ENCODE results near the gene PIK3C2G. TPM values are rescaled to one million over a fixed set of nuclear protein-coding genes. Genes with fewer than 3 reads are reported as not detected.

PIK3C2G gene
- polyA plus RNA-seq, 3 donors, result not detected

DNA sequence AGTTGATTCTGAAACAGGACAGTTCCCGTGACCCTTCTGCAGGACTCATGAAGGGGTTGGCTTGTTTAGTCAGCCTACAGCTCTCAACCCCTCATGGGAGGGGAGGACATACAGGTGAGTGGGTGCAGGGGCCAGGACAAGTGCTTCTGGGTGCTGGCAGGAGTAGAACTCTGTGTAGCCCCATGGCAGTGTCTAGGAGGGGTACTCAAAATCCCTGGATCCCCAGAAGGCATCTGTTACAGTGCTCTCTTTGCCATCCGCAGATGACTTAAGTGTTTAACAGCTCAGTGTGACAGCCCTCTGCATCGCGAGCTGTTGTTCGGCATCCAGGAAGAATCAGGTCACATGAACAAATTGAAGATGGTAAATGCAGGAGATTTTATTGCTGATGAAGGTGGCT, 91.0 kb downstream of the PIK3C2G start:
- Histone ChIP-seq H3K79me2 (ENCODE audit: insufficient read depth, low read length) (no peaks in the 10 kb centered on the region), H3K9me3 (replicated peaks in 1 of 2; ENCODE audit: control insufficient read depth in 1 of 2, insufficient read depth in 1 of 2, low read length in 2 of 2) (peaks cover 0 to 6% of the 10 kb centered on the region in 2 donors), H3K4me2 (replicated peaks; ENCODE audit: extremely low read depth, low read length, poor library complexity, severe bottlenecking) (no peak overlapping the region), H4K20me1 (ENCODE audit: insufficient read depth, low read length) (no peaks in the 10 kb centered on the region), H2AFZ (ENCODE audit: insufficient read depth, low read depth, low read length, poor library complexity, severe bottlenecking) (no peak overlapping the region), H3K9ac (ENCODE audit: insufficient read depth, low read length, poor library complexity, severe bottlenecking) (no peak overlapping the region), H3K4me3 (replicated peaks in 1 of 3; ENCODE audit: low read depth in 2 of 3, low read length in 3 of 3) (no peak overlapping the region), H3K27ac (ENCODE audit: low read depth in 1 of 2, low read length in 2 of 2) (no peak overlapping the region), H3K4me1 (ENCODE audit: control insufficient read depth in 1 of 2, insufficient read depth in 2 of 2, low read length in 2 of 2) (no peaks in the 10 kb centered on the region), H3K27me3 (ENCODE audit: control insufficient read depth in 2 of 2, insufficient read depth in 2 of 2, low read length in 2 of 2) (no peaks in the 10 kb centered on the region), H3K36me3 (replicated peaks in 1 of 2; ENCODE audit: control insufficient read depth in 1 of 2, insufficient read depth in 2 of 2, low read length in 2 of 2) (no peaks in the 10 kb centered on the region)
- 97% methylated on average over 4 of the region's 5 CpGs for WGBS (ENCODE audit: insufficient coverage)
- Mint-ChIP-seq H3K36me3 (no peaks in the 10 kb centered on the region), H3K27me3 (ENCODE audit: low read depth in 3 of 3) (no peaks in the 10 kb centered on the region), H3K27ac (peak overlapping the region in 1 of 7 donors; percentile 38), H3K4me3 (no peak overlapping the region), H3K4me1 (no peaks in the 10 kb centered on the region), H3K9me3 (peaks cover 1 to 23% (median 7%) of the 10 kb centered on the region in 7 donors)
- intact Hi-C loops (cut with micrococcal nuclease), result no loop called here
- DNase-seq, result no peak
- TF ChIP-seq, protein P1, sequence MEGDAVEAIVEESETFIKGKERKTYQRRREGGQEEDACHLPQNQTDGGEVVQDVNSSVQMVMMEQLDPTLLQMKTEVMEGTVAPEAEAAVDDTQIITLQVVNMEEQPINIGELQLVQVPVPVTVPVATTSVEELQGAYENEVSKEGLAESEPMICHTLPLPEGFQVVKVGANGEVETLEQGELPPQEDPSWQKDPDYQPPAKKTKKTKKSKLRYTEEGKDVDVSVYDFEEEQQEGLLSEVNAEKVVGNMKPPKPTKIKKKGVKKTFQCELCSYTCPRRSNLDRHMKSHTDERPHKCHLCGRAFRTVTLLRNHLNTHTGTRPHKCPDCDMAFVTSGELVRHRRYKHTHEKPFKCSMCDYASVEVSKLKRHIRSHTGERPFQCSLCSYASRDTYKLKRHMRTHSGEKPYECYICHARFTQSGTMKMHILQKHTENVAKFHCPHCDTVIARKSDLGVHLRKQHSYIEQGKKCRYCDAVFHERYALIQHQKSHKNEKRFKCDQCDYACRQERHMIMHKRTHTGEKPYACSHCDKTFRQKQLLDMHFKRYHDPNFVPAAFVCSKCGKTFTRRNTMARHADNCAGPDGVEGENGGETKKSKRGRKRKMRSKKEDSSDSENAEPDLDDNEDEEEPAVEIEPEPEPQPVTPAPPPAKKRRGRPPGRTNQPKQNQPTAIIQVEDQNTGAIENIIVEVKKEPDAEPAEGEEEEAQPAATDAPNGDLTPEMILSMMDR (IDR thresholded peaks at IDR 0.05), result no peak

DNA sequence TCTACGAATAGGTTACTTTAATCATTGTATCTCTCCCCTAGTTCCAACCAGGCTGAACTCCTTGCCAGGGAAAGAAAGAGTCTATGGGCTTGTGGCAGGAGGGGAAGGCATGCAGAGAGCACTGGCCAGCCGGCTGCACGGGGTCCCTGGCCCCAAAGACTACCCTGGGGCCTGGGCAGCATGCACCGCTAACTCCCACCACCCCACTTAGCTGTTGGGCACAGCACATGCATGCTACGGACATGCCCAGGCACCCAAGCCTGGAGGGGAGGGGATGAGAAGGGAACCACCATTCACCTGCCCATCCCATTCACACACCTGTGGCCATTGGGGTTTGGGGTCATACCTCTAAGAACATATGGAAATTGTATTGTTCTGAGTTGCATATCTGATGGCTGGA, 94.1 kb downstream of the PIK3C2G start:
- Mint-ChIP-seq H3K27ac (no peak overlapping the region), H3K9me3 (peaks cover 0 to 23% (median 7%) of the 10 kb centered on the region in 7 donors), H3K27me3 (ENCODE audit: low read depth in 3 of 3) (peaks cover 0 to 1% (median 0%) of the 10 kb centered on the region in 3 donors), H3K4me3 (no peak overlapping the region), H3K36me3 (no peaks in the 10 kb centered on the region), H3K4me1 (no peaks in the 10 kb centered on the region)
- Histone ChIP-seq H4K20me1 (ENCODE audit: insufficient read depth, low read length) (no peaks in the 10 kb centered on the region), H3K9ac (ENCODE audit: insufficient read depth, low read length, poor library complexity, severe bottlenecking) (no peak overlapping the region), H3K36me3 (replicated peaks in 1 of 2; ENCODE audit: control insufficient read depth in 1 of 2, insufficient read depth in 2 of 2, low read length in 2 of 2) (no peaks in the 10 kb centered on the region), H3K4me2 (replicated peaks; ENCODE audit: extremely low read depth, low read length, poor library complexity, severe bottlenecking) (no peak overlapping the region), H3K79me2 (ENCODE audit: insufficient read depth, low read length) (no peaks in the 10 kb centered on the region), H3K4me3 (replicated peaks in 1 of 3; ENCODE audit: low read depth in 2 of 3, low read length in 3 of 3) (no peak overlapping the region), H3K27ac (ENCODE audit: low read depth in 1 of 2, low read length in 2 of 2) (no peak overlapping the region), H3K4me1 (ENCODE audit: control insufficient read depth in 1 of 2, insufficient read depth in 2 of 2, low read length in 2 of 2) (no peaks in the 10 kb centered on the region), H2AFZ (ENCODE audit: insufficient read depth, low read depth, low read length, poor library complexity, severe bottlenecking) (no peak overlapping the region), H3K27me3 (ENCODE audit: control insufficient read depth in 2 of 2, insufficient read depth in 2 of 2, low read length in 2 of 2) (no peaks in the 10 kb centered on the region), H3K9me3 (replicated peaks in 1 of 2; ENCODE audit: control insufficient read depth in 1 of 2, insufficient read depth in 1 of 2, low read length in 2 of 2) (peaks cover 0 to 6% of the 10 kb centered on the region in 2 donors)
- TF ChIP-seq, protein P1 (IDR thresholded peaks at IDR 0.05), result no peak
- no CpG with 5 or more reads among the region's 5 CpGs for WGBS (ENCODE audit: insufficient coverage)
- intact Hi-C loops (cut with micrococcal nuclease), result no loop called here
- no peak for DNase-seq

All from CD14-positive monocyte (primary cell).